GM18861 (cell line): Measurements from ENCODE around the gene SORL1-AS1.

Experiments
- ATAC-seq: cut with Tn5 transposase; IDR thresholded peaks from one replicate; pipeline ENCODE4 v1.9.1; 2021; ENCODE audit not compliant: unreplicated experiment

SORL1-AS1 gene

GRCh38 chr11:121476379-121477032 lies 23.7 kb upstream of the SORL1-AS1 start:
- no peak for ATAC-seq

GRCh38 chr11:121474680-121475079 lies 21.9 kb upstream of the SORL1-AS1 start:
- no peak for ATAC-seq

GRCh38 chr11:121473064-121473777 lies 20.5 kb upstream of the SORL1-AS1 start:
- no peak for ATAC-seq

- no peak for ATAC-seq
Measured at GRCh38 chr11:121472312-121472711, 19.5 kb upstream of the SORL1-AS1 start.

- ATAC-seq = no peak
Measured at GRCh38 chr11:121471167-121471566, 18.4 kb upstream of the SORL1-AS1 start.

GRCh38 chr11:121469910-121470309 lies 17.1 kb upstream of the SORL1-AS1 start:
- no peak for ATAC-seq

GRCh38 chr11:121467965-121468364 lies 15.2 kb upstream of the SORL1-AS1 start:
- peak; percentile 35 for ATAC-seq

GRCh38 chr11:121467471-121467870 lies 14.7 kb upstream of the SORL1-AS1 start:
- ATAC-seq = no peak

GRCh38 chr11:121466063-121466794 lies 13.5 kb upstream of the SORL1-AS1 start:
- ATAC-seq = no peak

- no peak for ATAC-seq
Measured at GRCh38 chr11:121465709-121466062, 12.9 kb upstream of the SORL1-AS1 start.

GRCh38 chr11:121464352-121464946 lies 11.7 kb upstream of the SORL1-AS1 start:
- ATAC-seq = peak; percentile 30

GRCh38 chr11:121463689-121464335 lies 11.0 kb upstream of the SORL1-AS1 start:
- no peak for ATAC-seq

- ATAC-seq = no peak
Measured at GRCh38 chr11:121461843-121462242, 9.1 kb upstream of the SORL1-AS1 start.

- ATAC-seq = no peak
Measured at GRCh38 chr11:121460941-121461514, 8.3 kb upstream of the SORL1-AS1 start.

GRCh38 chr11:121459413-121460017 lies 6.7 kb upstream of the SORL1-AS1 start:
- no peak for ATAC-seq

- ATAC-seq = no peak
Measured at GRCh38 chr11:121458551-121458950, 5.8 kb upstream of the SORL1-AS1 start.

- ATAC-seq = no peak
Measured at GRCh38 chr11:121456816-121457431, 4.2 kb upstream of the SORL1-AS1 start.

- ATAC-seq = no peak
Measured at GRCh38 chr11:121456151-121456550, 3.4 kb upstream of the SORL1-AS1 start.

- ATAC-seq = no peak
Measured at GRCh38 chr11:121455115-121455514, 2.3 kb upstream of the SORL1-AS1 start.
